GM12878 (cell line): Measurements from ENCODE around the gene DGKA. TPM values are rescaled to one million over a fixed set of nuclear protein-coding genes. Genes with fewer than 3 reads are reported as not detected.

ENCODE experiments used
- ATAC-seq: fragments of 200-7000 bp; cut with Tn5 transposase; 3 replicates; pipeline ENCODE4 v1.9.1; 2020; ENCODE audit warnings: mild to moderate bottlenecking, moderate library complexity
- BruUV-seq: library from RNA; stranded (reverse); fragments of 400-500 nt; replicated peaks from 2 replicates; lab custom pipeline; 2021; lab: Mats Ljungman, UMichigan
- CTCF ChIA-PET: fragments of 300-600 bp; sonication (Branson Sonifier 250); formaldehyde crosslinking; extraction: SDS; loops from one replicate; lab custom pipeline; 2021; ENCODE audit warnings: inconsistent platforms; lab: Yijun Ruan, JAX
- POLR2A ChIA-PET: fragments of 350-600 bp; formaldehyde crosslinking; extraction: SDS; loops from one replicate; lab custom pipeline; 2021; ENCODE audit warnings: inconsistent platforms; lab: Charles Lee
- RAD21 ChIA-PET: fragments of 300-600 bp; sonication (Branson Sonifier 250); formaldehyde crosslinking; loops from one replicate; lab custom pipeline; 2023; ENCODE audit warnings: antibody characterized with exemption; ENCODE audit not compliant: unreplicated experiment; lab: Charles Lee
- SMC1A ChIA-PET: fragments of 300-600 bp; sonication (Branson Sonifier 250); formaldehyde crosslinking; loops from one replicate; lab custom pipeline; 2023; ENCODE audit not compliant: unreplicated experiment, uncharacterized antibody; lab: Charles Lee
- DNase-seq: peaks from one replicate; pipeline ENCODE4 v3.0.0-alpha.2; 2011; ENCODE audit warnings: low read depth, low spot score
- FAIRE-seq: peaks from 3 replicates; lab custom pipeline; 2011; peaks lifted over from hg19 to GRCh38; lab: Jason Lieb, UNC
- H2AFZ ChIP-seq: 2 replicates; pipeline ENCODE4 v1.6.0; 2011; ENCODE audit warnings: low read depth, low read length, control low read depth; ENCODE audit not compliant: control insufficient read depth
- H3K27ac ChIP-seq: 2 replicates; pipeline ENCODE4 v1.5.1; 2011; ENCODE audit warnings: control low read depth; ENCODE audit not compliant: control insufficient read depth, insufficient read depth
- H3K27me3 ChIP-seq, 2 experiments: replicated peaks in 1 of 2; 2 replicates each; pipeline versions ENCODE4 v1.6.0 to v1.6.1; 2011; ENCODE audit warnings: low read length in 1 of 2; ENCODE audit not compliant: control insufficient read depth in 2 of 2, insufficient read depth in 2 of 2
- H3K36me3 ChIP-seq, 2 experiments: 2 replicates each; pipeline ENCODE4 v1.5.1; 2011; ENCODE audit warnings: low read length in 1 of 2; ENCODE audit not compliant: control insufficient read depth in 2 of 2, insufficient read depth in 2 of 2
- H3K4me1 ChIP-seq: 2 replicates; pipeline ENCODE4 v1.6.1; 2011; ENCODE audit warnings: mild to moderate bottlenecking, low read length, moderate library complexity, mixed read lengths; ENCODE audit not compliant: control insufficient read depth, insufficient read depth
- H3K4me2 ChIP-seq: 2 replicates; pipeline ENCODE4 v1.6.0; 2011; ENCODE audit warnings: control low read depth; ENCODE audit not compliant: control insufficient read depth, insufficient read depth
- H3K4me3 ChIP-seq: fragments of 200-600 bp; sonication (generic); 2 replicates; pipeline ENCODE4 v1.5.1; 2016
- H3K79me2 ChIP-seq: 2 replicates; pipeline ENCODE4 v1.6.0; 2011; ENCODE audit warnings: low read length; ENCODE audit not compliant: control insufficient read depth, insufficient read depth
- H3K9ac ChIP-seq: 2 replicates; pipeline ENCODE4 v1.8.0; 2011; ENCODE audit warnings: low read length, control low read depth, mixed read lengths; ENCODE audit not compliant: control insufficient read depth, insufficient read depth
- H3K9me3 ChIP-seq: replicated peaks from 3 replicates; pipeline ENCODE4 v1.5.1; 2011; ENCODE audit warnings: mild to moderate bottlenecking, low read length; ENCODE audit not compliant: control insufficient read depth, insufficient read depth
- H4K20me1 ChIP-seq: 2 replicates; pipeline ENCODE4 v1.6.0; 2011; ENCODE audit not compliant: control insufficient read depth, insufficient read depth
- ATF7 ChIP-seq: fragments of 450-650 bp; IDR thresholded peaks from 2 replicates; pipeline ENCODE4 v1.6.1; 2016; ENCODE audit warnings: low read depth, mild to moderate bottlenecking
- NR2C1 ChIP-seq: fragments of 450-650 bp; IDR thresholded peaks from 2 replicates; pipeline ENCODE4 v1.6.1; 2017; ENCODE audit warnings: antibody characterized with exemption, mild to moderate bottlenecking, moderate library complexity
- STAT3 ChIP-seq: IDR thresholded peaks from 2 replicates; pipeline ENCODE4 v1.6.1; 2011; ENCODE audit warnings: low read depth, low read length, improper control_type of control experiment
- SUPT20H ChIP-seq: IDR thresholded peaks from 2 replicates; pipeline ENCODE4 v1.6.1; 2011; ENCODE audit warnings: low read depth, mild to moderate bottlenecking, low read length, moderate library complexity, borderline replicate concordance; ENCODE audit not compliant: control insufficient read depth
- ZNF592 ChIP-seq: fragments of 450-650 bp; IDR thresholded peaks from 2 replicates; pipeline ENCODE4 v1.6.1; 2017; ENCODE audit warnings: mild to moderate bottlenecking, moderate library complexity
- WGBS: methylation state at CpG from one replicate; pipeline ENCODE4 v1.1.6; 2016; ENCODE audit warnings: low lambda C conversion rate; ENCODE audit not compliant: insufficient replicate concordance, insufficient coverage; ENCODE audit errors: missing lambda C conversion rate; 5-methylcytosine and 5-hydroxymethylcytosine counted together
- in situ Hi-C: fragments of 300-500 bp; cut with MboI; formaldehyde crosslinking; loops from 9 replicates; pipeline ENCODE4 v1.14.3; 2018; ENCODE audit warnings: mixed read lengths
- intact Hi-C: fragments of 100-400 bp; cut with micrococcal nuclease; formaldehyde crosslinking; loops from one replicate; pipeline ENCODE4 v1.14.2; 2022; ENCODE audit not compliant: unreplicated experiment
- polyA plus RNA-seq, 11 experiments: library from polyadenylated mRNA; depleted of rRNA in 4 of 11; unstranded in 6 of 11; stranded (reverse) in 5 of 11; fragments of >200 nt; fragmentation: Nextera tagmentation in 4 of 11; fragmentation: Illumina TruSeq in 1 of 11; extraction: Ambion mirVana in 4 of 11; extraction: Trizol in 1 of 11; gene quantifications; 1 replicate in 1 of 11; 2 replicates in 10 of 11; pipeline versions ENCODE4 v1.2.1 to v1.2.3, GENCODE V29; 2011 to 2016; ENCODE audit warnings: inconsistent platforms in 2 of 11, missing spikeins in 2 of 11, low read depth in 1 of 11
- total RNA-seq, 4 experiments: library from RNA; depleted of rRNA in 3 of 4; stranded (reverse); fragments of >200 nt in 3 of 4; fragmentation: Illumina TruSeq in 1 of 4; extraction: Trizol in 1 of 4; gene quantifications; 2 replicates each; pipeline versions ENCODE4 v1.2.1 to v1.2.3, GENCODE V29; 2013 to 2021
- TF ChIP-seq, protein P1 (sequence below): fragments of 450-650 bp; formaldehyde crosslinking; IDR thresholded peaks from 2 replicates; pipeline ENCODE4 v1.5.0; 2022; ENCODE audit warnings: mild to moderate bottlenecking, missing genetic modification characterization
- TF ChIP-seq, protein P2 (sequence below): fragments of 450-650 bp; IDR thresholded peaks from 2 replicates; pipeline ENCODE4 v1.6.1; 2018; ENCODE audit warnings: mild to moderate bottlenecking, low read depth, moderate library complexity; ENCODE audit not compliant: partially characterized antibody

The DGKA gene
- total and polyA plus RNA-seq, 10 of the 15 experiments (the other 5 are each of a cell fraction or from before 2014, with no cell fraction given): 14.0 to 65.5 (median 37.1) TPM

DNA sequence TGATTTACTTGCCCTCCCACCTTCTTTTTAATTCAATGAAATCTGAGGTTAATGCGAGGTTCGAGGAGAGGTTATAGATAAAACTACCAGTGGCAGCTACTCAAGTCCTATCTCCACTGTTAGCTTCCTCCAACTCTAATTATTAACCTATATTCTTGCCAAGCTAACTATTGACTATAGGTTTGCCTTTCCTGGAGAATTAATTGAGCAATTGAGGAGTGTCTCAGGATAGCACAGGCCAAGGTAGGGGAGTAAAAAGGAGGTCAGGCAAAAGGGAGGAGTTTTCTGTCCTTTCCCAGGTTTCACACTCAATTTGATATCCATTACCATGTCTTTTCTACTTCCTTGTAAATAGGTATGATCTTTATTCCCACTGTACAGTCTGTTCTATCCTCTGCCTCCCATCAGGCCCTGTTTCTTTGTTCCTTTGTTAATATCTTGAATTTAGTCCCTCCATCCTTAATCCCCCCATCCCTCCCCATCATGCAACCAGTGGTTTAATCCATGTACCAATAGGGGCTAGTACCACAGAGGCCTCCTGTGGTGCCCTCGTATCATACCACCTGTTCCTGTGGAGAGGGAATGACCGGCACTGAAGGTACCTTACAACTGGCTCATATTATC lies 62.4 kb downstream of the DGKA start:
- Histone ChIP-seq H3K27me3 (no peaks in the 10 kb centered on the region), H3K9me3 (no peaks in the 10 kb centered on the region), H2AFZ (no peak overlapping the region), H4K20me1 (no peaks in the 10 kb centered on the region), H3K4me1 (peaks cover 3% of the 10 kb centered on the region; the same call in 1 of the 2 replicates), H3K79me2 (no peaks in the 10 kb centered on the region), H3K4me2 (no peak overlapping the region), H3K36me3 (peaks cover 6 to 30% of the 10 kb centered on the region in 2 experiments), H3K9ac (no peak overlapping the region), H3K27ac (no peak overlapping the region), H3K4me3 (no peak overlapping the region)
- SMC1A ChIA-PET: interaction anchor here (1.3 to 4.2 kb wide), 4 partner anchors 8 to 255 kb away, joined by 8 to 52 read pairs (median 13); no protein-coding TSS in a partner anchor
- CTCF ChIA-PET: interaction anchor here (0.9 to 1.7 kb wide), 4 partner anchors 9 to 63 kb away, joined by 3 to 9 read pairs (median 4); no protein-coding TSS in a partner anchor
- in situ Hi-C loops: no loop called here
- TF ChIP-seq ATF7: no peak
- no peak for TF ChIP-seq SUPT20H
- no peak for TF ChIP-seq NR2C1
- no peak for TF ChIP-seq STAT3
- TF ChIP-seq ZNF592: no peak
- TF ChIP-seq, protein P1, sequence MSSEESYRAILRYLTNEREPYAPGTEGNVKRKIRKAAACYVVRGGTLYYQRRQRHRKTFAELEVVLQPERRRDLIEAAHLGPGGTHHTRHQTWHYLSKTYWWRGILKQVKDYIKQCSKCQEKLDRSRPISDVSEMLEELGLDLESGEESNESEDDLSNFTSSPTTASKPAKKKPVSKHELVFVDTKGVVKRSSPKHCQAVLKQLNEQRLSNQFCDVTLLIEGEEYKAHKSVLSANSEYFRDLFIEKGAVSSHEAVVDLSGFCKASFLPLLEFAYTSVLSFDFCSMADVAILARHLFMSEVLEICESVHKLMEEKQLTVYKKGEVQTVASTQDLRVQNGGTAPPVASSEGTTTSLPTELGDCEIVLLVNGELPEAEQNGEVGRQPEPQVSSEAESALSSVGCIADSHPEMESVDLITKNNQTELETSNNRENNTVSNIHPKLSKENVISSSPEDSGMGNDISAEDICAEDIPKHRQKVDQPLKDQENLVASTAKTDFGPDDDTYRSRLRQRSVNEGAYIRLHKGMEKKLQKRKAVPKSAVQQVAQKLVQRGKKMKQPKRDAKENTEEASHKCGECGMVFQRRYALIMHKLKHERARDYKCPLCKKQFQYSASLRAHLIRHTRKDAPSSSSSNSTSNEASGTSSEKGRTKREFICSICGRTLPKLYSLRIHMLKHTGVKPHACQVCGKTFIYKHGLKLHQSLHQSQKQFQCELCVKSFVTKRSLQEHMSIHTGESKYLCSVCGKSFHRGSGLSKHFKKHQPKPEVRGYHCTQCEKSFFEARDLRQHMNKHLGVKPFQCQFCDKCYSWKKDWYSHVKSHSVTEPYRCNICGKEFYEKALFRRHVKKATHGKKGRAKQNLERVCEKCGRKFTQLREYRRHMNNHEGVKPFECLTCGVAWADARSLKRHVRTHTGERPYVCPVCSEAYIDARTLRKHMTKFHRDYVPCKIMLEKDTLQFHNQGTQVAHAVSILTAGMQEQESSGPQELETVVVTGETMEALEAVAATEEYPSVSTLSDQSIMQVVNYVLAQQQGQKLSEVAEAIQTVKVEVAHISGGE (CRISPR knock-in tag): no peak
- TF ChIP-seq, protein P2, sequence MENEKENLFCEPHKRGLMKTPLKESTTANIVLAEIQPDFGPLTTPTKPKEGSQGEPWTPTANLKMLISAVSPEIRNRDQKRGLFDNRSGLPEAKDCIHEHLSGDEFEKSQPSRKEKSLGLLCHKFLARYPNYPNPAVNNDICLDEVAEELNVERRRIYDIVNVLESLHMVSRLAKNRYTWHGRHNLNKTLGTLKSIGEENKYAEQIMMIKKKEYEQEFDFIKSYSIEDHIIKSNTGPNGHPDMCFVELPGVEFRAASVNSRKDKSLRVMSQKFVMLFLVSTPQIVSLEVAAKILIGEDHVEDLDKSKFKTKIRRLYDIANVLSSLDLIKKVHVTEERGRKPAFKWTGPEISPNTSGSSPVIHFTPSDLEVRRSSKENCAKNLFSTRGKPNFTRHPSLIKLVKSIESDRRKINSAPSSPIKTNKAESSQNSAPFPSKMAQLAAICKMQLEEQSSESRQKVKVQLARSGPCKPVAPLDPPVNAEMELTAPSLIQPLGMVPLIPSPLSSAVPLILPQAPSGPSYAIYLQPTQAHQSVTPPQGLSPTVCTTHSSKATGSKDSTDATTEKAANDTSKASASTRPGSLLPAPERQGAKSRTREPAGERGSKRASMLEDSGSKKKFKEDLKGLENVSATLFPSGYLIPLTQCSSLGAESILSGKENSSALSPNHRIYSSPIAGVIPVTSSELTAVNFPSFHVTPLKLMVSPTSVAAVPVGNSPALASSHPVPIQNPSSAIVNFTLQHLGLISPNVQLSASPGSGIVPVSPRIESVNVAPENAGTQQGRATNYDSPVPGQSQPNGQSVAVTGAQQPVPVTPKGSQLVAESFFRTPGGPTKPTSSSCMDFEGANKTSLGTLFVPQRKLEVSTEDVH: no peak
- POLR2A ChIA-PET: interaction anchor here (0.7 kb wide), 1 partner anchor 164 kb away, joined by 4 read pairs; the partner anchor contains the start of gene DNAJC14
- RAD21 ChIA-PET: interaction anchor here (4.8 kb wide), 1 partner anchor 36 kb away, joined by 44 read pairs; no protein-coding TSS in a partner anchor
- FAIRE-seq (no peak), DNase-seq (no peak), ATAC-seq (no peak)
- intact Hi-C loops: no loop called here
- TSS peak; percentile 44 for BruUV-seq
- 97% methylated on average over 4 of the region's 4 CpGs for WGBS
